ES-I3 (cell line): Measurements from ENCODE around the gene NPC1.
"Not testable (repeated sequence)": the region's sequence is repeated elsewhere in the genome, so short reads cannot be mapped to it uniquely, and the experiment has no call there.

ENCODE experiments used
- H3K36me3 ChIP-seq: 2 replicates; pipeline ENCODE4 v1.6.1; 2013; ENCODE audit warnings: mild to moderate bottlenecking, low read length, control low read depth, moderate library complexity; ENCODE audit not compliant: insufficient read depth
- H3K4me1 ChIP-seq: 2 replicates; pipeline ENCODE4 v1.6.1; 2013; ENCODE audit warnings: mild to moderate bottlenecking, control low read depth, low read length; ENCODE audit not compliant: insufficient read depth
- H3K9ac ChIP-seq: 2 replicates; pipeline ENCODE4 v1.6.1; 2013; ENCODE audit warnings: low read depth, mild to moderate bottlenecking, low read length, moderate library complexity
- H3K9me3 ChIP-seq: 2 replicates; pipeline ENCODE4 v1.6.1; 2013; ENCODE audit warnings: mild to moderate bottlenecking, low read length, moderate library complexity; ENCODE audit not compliant: control insufficient read depth, insufficient read depth

The NPC1 gene

GRCh38 chr18:23498877-23499276 lies 87.4 kb downstream of the NPC1 start:
- H3K9ac ChIP-seq, result no peak overlapping the region
- peaks cover 8% of the 10 kb centered on the region; the same call in 1 of the 2 replicates for H3K4me1 ChIP-seq
- no peaks in the 10 kb centered on the region for H3K36me3 ChIP-seq
- no peaks in the 10 kb centered on the region for H3K9me3 ChIP-seq

DNA sequence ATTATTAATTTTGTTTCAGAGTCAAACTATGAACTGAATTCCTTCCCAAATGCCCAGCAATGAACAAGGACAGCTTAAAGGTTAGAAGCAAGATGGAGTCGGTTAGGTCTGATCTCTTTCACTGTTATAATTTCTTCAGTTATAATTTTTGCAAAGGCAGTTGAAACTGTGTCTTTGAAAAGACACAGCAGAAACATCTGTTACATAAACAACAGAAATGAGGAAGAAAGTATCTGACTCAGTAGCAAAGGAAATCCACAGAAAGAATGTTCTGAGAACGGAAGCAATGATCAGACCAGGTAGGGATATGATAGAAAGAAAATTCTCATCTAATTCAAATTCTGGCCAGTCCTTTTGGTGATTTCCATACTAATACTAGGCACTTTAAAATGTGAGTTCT lies 88.2 kb downstream of the NPC1 start:
- H3K9me3 ChIP-seq, result no peaks in the 10 kb centered on the region
- H3K36me3 ChIP-seq, result no peaks in the 10 kb centered on the region
- H3K4me1 ChIP-seq, result peaks cover 8% of the 10 kb centered on the region; the same call in 1 of the 2 replicates
- no peak overlapping the region for H3K9ac ChIP-seq

GRCh38 chr18:23495723-23496440 lies 90.4 kb downstream of the NPC1 start:
- Histone ChIP-seq H3K4me1 (peaks cover 4% of the 10 kb centered on the region; the same call in 1 of the 2 replicates), H3K9me3 (no peaks in the 10 kb centered on the region; the same call in 1 of the 2 replicates), H3K36me3 (no peaks in the 10 kb centered on the region), H3K9ac (no peak overlapping the region)

- Histone ChIP-seq H3K36me3 (no peaks in the 10 kb centered on the region), H3K9me3 (no peaks in the 10 kb centered on the region; the same call in 1 of the 2 replicates), H3K4me1 (peaks cover 4% of the 10 kb centered on the region; the same call in 1 of the 2 replicates), H3K9ac (no peak overlapping the region)
Observed at GRCh38 chr18:23494992-23495391, 91.3 kb downstream of the NPC1 start.

DNA sequence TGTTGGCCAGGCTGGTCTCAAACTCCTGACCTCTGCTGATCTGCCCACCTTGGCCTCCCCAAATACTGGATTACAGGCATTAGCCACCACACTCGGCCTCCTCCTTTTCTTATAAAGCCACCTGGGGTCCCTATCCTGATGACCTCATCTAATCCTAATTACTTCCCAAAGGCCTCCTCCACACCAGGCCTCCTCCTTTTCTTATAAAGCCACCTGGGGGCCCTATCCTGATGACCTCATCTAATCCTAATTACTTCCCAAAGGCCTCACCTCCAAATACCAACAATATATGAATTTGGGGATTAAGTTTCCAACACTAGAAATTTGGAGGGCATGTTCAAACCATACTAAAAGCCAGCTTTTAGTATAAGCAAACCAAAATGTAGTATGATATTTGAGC lies 92.7 kb downstream of the NPC1 start:
- Histone ChIP-seq H3K9me3 (no peaks in the 10 kb centered on the region; the same call in 1 of the 2 replicates), H3K4me1 (peaks cover 4% of the 10 kb centered on the region; the same call in 1 of the 2 replicates), H3K36me3 (no peaks in the 10 kb centered on the region), H3K9ac (no peak overlapping the region)

GRCh38 chr18:23489586-23489985 lies 96.7 kb downstream of the NPC1 start:
- peaks cover 13% of the 10 kb centered on the region; the same call in 1 of the 2 replicates for H3K4me1 ChIP-seq
- not testable (repeated sequence) for H3K36me3 ChIP-seq, H3K9ac ChIP-seq, H3K9me3 ChIP-seq

DNA sequence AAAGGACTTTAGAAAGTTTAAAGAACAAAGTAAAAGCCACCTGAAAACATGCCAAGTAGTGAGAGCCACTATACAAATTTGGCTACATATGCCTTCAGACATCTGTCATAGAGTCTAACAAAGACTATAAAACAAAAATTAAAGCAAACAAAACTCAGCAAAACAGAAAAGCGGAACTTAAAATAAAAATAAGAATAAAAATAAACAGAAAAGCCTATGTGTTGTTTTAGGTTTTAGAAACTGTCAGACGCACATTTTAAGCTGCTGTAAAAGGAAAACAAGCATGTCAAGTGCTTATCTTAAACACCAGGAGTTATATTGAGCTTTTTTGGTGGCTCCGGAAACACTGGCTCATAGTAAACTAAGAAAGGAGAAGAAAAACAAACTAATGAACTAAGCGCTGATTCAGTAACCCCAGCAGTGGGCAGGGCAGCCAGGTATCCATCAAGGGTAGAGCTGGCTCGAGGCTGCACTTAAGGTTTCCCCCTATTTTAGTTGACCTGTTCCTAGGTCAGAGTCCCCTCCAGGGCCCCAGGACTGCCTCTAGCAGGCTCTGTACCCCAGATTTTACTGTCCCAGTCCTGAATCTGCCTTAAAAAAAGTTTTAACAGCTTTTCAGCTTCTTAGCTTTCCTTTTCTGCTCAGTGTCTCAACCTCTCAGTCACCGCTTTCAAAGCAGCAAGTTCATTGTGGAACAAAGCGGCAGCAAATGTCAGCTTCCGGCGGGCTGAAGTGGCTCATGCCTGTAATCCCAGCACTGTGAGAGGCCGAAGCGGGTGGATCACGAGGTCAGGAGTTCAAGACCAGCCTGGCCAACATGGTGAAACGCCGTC lies 98.4 kb downstream of the NPC1 start:
- H3K9me3 ChIP-seq, result no peaks in the 10 kb centered on the region; the same call in 1 of the 2 replicates
- H3K36me3 ChIP-seq, result no peaks in the 10 kb centered on the region
- H3K9ac ChIP-seq, result no peak overlapping the region
- peaks cover 17% of the 10 kb centered on the region; the same call in 1 of the 2 replicates for H3K4me1 ChIP-seq

- Histone ChIP-seq H3K9me3 (no peaks in the 10 kb centered on the region), H3K36me3 (peaks cover 8% of the 10 kb centered on the region), H3K9ac (no peak overlapping the region), H3K4me1 (peaks cover 17% of the 10 kb centered on the region; the same call in 1 of the 2 replicates)
Observed at GRCh38 chr18:23485386-23485785, 100.9 kb downstream of the NPC1 start.

DNA sequence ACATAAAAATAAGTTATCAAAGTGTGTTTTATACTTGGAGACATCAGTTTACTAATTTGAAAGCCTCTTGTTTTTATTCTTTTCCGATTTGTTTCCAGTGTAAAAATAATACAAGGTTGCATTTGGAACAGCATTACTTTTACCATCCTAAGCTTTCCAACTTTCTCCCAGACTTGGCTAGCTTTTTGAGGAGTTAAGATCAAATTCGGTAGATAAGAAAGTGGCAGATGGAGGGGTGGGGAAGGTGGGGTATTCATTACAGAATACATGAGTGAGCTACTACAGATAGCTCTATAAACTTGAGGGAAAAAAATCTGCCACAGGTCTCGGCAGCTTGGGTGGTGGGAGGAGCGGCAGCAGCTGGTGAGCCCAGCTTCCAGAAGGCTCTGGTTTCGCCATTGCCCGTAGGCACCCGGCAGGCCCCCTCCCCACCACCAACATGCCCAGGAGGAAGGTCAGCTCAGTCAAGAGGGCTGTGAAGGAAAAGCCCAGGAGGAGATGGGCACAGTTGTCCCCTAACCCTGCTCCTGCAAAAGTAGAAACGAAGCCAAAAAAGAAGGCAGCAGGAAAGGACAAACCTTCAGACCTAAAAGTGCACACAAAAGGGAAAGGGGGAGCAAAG lies 101.6 kb downstream of the NPC1 start:
- no peak overlapping the region for H3K9ac ChIP-seq

More for the DNA sequence above, 101.6 kb downstream of the NPC1 start:
- Histone ChIP-seq H3K4me1 (peaks cover 17% of the 10 kb centered on the region; the same call in 1 of the 2 replicates), H3K36me3 (peaks cover 9% of the 10 kb centered on the region), H3K9me3 (no peaks in the 10 kb centered on the region)
